ENCODE measurements around the gene KDM5C.

The KDM5C gene

GRCh38 chrX:53249408-53250042 is 24.5 kb upstream of the KDM5C start:
- no peak for DNase-seq

GRCh38 chrX:53247928-53248327 is 22.9 kb upstream of the KDM5C start:
- no peak for DNase-seq

DNA sequence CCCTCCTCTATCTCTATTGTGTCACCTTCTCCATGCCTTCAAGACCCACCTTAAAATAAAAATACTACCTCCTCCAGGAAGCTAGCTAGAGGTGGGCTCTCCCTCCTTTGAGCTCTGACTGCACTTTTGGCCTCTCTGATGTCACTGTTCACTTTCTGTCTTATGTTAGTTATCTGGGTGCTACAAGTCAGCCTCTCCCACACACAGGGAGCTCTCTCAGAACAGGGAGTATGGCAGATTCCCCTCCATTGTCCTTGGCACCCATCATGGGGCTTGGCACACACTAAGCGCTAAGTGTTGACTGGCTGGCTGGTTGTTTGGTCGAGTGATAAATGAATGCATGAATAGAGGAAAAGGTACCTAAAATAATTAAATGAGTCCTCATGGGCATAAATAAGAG is 21.2 kb upstream of the KDM5C start:
- DNase-seq = no peak

DNA sequence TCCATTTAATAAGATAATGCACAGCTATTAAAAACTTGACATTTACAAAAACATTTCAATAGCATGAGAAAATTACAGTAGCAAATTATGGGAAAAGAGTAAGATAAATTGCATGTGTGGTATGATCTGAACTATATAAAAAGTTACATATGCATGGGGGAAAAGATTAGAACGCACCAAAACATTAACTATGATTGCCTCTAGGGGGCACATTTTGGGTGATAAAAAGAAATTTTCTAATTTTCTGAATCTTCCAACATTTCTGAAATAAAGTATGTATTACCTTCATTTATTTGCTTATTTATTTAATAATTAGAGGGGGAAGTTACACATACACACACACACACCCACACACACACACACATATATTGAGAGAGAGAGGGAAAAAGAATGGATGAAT is 19.6 kb upstream of the KDM5C start:
- no peak for DNase-seq

- no peak for DNase-seq
Measured at GRCh38 chrX:53242310-53242709, 17.3 kb upstream of the KDM5C start.

DNA sequence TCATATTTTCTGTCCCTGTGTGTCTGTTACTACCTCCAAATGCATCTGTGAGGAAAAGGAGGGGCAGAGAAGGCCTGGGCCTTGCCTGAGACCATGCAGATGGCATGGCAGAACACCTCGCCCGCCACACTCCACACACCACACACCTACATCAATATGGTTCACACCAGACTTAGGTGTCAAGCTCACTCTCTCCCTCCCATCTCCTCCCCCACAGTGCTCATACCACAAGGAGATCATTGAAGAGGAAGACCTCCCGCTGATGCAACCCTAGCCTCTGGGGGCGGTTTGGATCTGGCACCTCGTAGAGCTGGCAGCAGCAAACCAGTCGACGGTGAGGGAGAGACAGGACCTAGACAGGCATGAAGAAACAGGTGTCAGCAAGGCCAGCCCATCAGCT is 16.6 kb upstream of the KDM5C start:
- no peak for DNase-seq

DNA sequence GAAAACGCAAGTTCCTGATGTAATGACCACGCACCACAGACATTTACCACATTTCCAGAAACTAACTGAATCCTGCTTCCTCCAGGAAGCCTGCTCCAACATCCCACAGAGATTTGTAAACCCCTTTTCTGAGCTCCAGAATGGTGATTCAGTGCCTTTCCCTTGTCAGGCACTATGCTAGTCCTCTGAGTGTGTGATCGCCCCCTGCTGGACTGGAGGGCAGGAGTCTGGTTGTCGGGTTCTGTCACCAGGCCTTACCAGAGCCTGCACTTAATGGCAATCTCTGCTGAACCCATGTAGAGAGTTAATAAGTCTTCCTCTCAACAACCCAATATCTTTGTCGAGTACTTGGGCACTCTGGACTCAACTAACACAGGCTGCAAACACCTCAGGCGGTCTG is 14.5 kb upstream of the KDM5C start:
- no peak for DNase-seq

DNA sequence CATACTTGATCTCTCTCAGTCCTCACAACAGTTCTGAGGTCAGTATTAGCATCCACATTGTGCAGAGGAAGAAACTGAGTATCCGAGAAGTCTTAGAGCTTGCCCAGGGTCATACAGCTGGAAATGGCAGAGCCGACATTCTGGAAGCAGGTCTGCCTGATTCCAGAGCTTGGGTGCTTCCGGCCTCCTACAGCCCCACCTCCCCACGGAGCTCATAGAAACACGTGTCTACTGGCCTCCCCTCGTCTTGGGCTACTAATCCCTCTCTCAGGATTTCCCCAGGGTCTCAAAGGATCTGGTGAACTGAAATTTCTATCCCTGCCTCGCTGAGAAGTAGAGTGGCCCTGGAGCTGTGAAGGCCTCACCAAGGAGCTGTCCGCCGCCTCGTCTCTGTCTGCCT is 12.0 kb upstream of the KDM5C start:
- DNase-seq = no peak

DNA sequence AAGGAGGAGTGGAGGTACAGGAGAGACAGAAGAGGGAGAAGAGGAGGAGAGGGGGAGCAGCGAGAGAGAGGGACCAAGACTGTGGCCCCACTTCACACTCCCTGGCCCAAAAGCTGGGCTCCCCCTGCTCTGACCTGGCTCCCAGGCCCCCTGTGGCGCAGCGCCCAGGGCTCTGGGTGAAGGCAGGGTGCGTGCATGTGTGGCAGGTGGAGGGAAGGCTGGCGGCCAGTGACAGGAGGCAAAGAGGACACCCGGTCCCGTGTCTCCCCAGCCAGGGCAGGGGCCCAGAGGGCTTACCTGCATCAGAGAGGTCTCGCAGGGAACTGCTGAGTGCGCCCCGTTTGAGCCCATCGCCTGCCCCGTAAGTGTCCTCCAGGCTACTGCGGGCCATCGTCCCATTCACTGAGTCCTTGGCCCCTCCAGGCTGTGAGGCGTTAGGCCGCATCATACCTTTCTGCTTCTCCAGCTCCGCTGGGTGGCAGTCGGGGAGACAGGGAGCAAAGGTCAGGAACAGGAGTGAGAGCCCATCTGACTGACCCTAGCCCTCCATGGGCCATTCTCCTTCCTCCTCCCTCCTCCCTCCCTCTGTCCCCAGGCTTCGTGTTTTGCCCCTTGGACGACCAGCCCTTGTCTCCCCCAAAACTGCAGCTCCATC is 11.1 kb upstream of the KDM5C start:
- DNase-seq = no peak

DNA sequence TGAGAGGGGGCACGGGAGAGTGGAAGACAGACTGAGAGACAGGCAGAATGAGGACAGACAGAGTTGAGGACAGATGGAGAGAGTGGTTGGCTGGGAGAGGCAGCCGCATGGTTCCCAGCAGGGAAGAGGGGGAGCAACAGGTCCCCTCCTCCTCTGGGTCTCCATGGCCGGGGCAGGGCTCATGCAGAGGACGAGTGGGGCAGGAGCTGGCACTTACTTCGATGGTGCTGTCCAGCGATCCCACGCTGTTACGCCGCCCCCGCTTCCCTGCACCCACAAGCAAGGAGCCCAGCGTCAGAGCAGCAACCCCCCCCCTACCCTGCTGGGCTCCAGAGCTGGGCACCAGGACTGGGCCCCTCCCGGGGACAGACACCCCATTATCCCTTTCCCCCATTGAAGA is 10.6 kb upstream of the KDM5C start:
- no peak for DNase-seq

- DNase-seq = no peak
Measured at GRCh38 chrX:53234484-53234883, 9.5 kb upstream of the KDM5C start.

GRCh38 chrX:53233536-53233935 is 8.5 kb upstream of the KDM5C start:
- DNase-seq = no peak

DNA sequence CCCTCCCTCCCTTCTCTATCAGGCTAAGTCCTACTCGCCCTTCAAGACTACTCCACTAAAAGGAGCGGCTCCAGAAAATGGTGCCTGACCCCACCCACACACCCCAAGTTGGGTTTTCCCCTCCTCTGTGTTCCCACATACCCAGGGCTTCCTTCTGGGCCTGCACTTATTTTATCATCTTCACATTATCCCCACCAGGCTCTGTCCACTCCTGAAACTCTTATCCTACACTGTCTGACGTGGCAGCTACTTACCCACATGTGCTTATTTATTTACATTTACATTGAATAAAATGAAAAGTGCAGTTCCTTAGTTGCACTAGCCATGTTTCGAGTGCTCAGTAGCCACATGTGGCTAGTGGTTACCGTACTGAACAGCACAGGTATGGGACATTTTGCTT is 5.1 kb upstream of the KDM5C start:
- DNase-seq = no peak

GRCh38 chrX:53227224-53227765 is 2.3 kb upstream of the KDM5C start:
- no peak for DNase-seq

GRCh38 chrX:53223955-53224859 is 800 bp downstream of the KDM5C start:
- DNase-seq = no peak

- no peak for DNase-seq
Measured at GRCh38 chrX:53223068-53223693, 1.8 kb downstream of the KDM5C start.

GRCh38 chrX:53211391-53211978 is 13.5 kb downstream of the KDM5C start:
- no peak for DNase-seq

GRCh38 chrX:53196678-53197077 is 28.3 kb downstream of the KDM5C start:
- no peak for DNase-seq

- no peak for DNase-seq
Measured at GRCh38 chrX:53195401-53195800, 29.6 kb downstream of the KDM5C start.

DNA sequence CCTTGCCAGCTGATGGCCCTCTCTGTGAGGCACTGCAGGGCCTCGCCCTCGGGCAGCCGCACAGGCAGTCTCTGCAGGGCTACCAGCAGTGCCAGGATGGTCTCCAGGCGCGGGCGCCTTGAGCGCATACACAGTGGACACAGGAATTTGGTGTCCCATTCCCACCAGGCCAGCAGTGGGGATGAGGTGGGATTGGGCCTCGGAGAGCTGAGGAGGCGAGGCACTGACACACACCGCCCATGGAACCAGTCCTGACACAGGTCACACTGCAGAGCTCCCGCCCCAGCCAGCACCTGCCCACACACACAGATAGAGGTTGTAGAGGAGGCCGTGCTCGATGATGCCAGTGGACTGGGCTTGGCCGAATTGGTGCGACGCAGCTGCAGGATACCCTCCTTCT is 30.7 kb downstream of the KDM5C start:
- no peak for DNase-seq

GRCh38 chrX:53193093-53193492 is 31.9 kb downstream of the KDM5C start:
- no peak for DNase-seq

- no peak for DNase-seq
Measured at GRCh38 chrX:53190363-53190960, 34.5 kb downstream of the KDM5C start.

Data from DMS153 (cell line).